Stimulated activated CD4-positive, alpha-beta T cell treated with anti-CD3 and anti-CD28 coated beads, TNF-alpha, amount 100 ng/mL, for 48 hours (primary cell): Measurements from ENCODE around the gene ADD1.

Source experiments
- DNase-seq, 3 donors: peaks; one replicate each; pipeline ENCODE4 v3.0.0-alpha.2; 2020; ENCODE audit warnings: low read depth in 3 of 3

Gene ADD1

DNA sequence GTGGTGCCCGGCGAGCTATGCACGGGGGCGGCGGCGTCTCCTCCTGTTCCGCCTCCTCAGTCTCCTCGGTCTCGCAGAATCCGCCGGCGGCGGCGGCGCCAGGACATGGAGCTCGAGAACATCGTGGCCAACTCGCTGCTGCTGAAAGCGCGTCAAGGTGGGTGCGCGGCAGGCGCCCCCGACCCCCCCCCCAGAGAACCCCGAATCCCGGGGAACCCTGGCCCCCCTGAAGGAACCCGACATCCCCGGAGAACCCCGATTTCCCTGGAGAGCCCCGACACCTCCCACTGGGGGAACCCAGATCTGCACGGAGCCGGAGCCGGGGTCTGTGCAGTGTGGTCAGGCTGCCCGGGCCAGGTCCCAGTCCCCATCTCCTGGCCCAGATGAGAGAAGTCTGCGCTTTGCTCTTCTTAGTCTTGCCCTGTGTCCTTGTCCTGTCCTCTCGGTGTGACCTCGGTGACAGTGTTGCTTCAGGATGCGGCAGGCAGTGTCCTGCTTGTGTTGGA is 120.4 kb downstream of the ADD1 start:
- no peak for DNase-seq

DNA sequence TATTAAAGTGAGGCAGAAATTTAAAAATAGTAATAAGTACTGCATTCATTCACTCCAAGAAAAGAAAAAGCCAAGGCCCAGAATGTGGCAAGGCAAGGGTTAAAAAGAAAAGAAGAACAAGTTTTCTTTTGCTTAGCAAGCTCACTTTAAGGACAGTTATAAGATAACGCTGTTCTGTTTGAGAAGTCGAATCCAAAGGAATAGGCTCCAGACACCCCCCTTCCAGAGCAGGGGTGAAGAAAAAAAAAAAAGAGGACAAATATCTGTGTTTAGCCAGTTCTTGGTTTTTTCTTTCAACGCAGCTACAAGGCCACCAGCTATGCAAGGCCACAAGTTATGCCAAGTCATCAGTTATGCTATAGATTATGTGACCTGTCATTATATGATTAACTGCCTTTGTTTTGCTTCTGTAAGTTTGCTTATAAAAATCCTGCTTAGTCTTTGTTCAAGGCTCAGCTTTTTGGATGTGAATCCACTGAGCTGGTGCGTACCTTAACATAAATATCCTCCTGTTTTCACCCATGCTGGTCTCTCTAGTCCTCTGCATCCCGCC is 121.1 kb downstream of the ADD1 start:
- no peak for DNase-seq

DNA sequence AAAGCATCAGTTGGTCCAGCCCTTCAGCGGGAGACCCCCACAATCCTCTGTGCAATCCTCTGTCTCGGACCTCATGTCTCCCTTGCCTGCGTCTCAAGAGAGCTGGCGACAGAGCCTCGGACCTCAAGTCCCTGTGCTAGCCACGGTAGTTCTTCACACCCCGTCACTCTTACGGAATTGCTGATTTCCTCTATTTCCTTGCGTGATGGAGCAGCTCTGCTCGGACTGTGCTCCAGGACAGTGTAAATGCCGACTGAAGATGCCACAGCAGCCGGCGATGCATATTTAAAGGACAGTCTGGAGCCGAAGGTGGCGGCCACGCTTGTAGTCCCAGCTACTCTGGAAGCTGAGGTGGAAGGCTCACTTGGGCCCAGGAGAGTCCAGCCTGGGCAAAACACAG is 121.6 kb downstream of the ADD1 start:
- DNase-seq, result no peak

DNA sequence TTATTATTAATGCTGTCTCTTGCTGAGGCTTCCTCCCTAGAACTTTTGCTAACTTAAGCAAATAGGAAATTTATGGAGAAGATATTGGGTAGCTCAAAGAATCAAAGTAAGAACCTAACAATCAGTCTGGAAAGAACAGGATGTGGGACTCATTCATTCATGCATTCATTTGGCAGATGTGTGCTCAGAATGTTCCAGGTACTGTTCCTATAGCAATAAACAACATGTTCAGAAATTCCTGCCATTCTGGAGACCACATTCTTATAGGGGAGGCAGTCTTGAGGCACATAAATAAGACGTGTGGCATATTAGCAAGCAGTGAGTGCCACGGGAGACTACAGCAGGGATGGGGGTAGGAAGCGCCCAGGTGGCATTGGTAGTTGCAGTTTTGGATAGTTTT is 124.7 kb downstream of the ADD1 start:
- no peak for DNase-seq

DNA sequence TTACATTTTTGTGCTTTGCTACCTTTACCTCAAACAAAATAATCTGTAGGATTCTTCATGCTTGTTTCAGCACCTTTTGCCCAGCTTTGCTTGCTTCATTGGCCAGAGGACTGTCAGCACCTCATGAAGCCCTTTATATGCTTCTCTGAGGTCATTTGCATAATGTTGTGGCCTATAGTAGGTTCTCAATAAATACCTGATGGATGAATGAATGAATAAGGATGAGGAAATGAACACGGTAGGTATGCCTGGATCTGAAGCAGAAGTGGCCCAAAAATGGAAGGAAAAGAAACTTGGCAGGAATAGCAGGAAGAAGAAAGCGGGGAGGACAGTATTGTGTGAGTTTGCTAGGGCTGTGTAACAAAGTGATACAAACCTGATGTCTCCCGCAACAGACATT is 127.6 kb downstream of the ADD1 start:
- DNase-seq, result no peak

DNA sequence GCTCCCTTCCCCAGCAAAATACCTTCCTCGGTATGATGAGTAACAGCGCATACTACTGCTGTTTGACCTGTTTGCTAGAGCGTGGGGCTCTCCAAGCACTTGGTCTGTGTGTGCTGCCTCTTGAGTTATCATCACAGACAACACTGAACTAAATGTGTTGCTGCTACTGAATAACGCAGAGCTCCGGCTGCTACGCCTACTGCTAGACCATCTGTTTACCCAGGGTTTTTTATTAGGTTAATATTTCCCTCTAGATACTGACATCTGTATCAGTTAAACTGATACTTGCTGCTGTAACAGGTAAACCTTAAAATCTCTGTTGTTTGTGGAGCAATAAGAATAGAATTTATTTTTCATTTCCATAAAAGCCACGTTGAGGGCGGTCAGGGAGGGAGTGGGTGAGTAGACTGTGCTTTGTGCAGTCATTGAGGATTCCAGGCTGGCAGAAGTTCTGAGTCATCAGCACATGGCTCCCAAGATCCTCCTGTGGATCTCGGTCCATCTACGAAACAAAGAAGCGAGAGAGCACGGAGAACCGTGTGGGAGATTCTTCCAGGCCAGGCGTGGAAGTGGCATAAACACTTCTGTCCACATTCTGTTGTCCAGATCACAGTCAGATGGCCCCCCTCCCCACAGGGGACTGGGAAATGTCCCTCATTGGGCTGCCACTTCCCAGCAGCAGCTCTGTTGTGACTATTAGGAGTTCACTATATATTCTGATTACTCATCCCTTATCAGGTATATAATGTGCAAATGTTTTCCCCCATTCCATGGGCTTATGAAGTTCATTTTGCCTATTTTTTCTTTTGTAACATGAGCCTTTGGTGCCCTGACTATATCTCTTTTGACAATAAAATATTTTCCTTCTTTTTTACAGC is 133.8 kb downstream of the ADD1 start:
- no peak for DNase-seq
